ENCODE measurements around the gene JUN. TPM values are rescaled to one million over a fixed set of nuclear protein-coding genes. Genes with fewer than 3 reads are reported as not detected.

JUN gene
- polyA plus RNA-seq, 3 donors, result 29.3 to 330 (median 31.3) TPM

- no peak for TF ChIP-seq CTCF (IDR thresholded peaks at IDR 0.05)
- peaks cover 0 to 15% (median 4%) of the 10 kb centered on the region in 7 donors for H3K9me3 Mint-ChIP-seq
- intact Hi-C loops (cut with micrococcal nuclease), result loop anchor here in 1 of 2 donors (5.0 kb wide), 1 partner anchor 36 kb away; no protein-coding TSS in a partner anchor
- Histone ChIP-seq H4K20me1 (ENCODE audit: insufficient read depth, low read length) (peaks cover 33% of the 10 kb centered on the region), H3K4me3 (replicated peaks in 1 of 3; ENCODE audit: low read depth in 2 of 3, low read length in 3 of 3) (no peak overlapping the region), H3K9ac (ENCODE audit: insufficient read depth, low read length, poor library complexity, severe bottlenecking) (no peak overlapping the region), H2AFZ (ENCODE audit: insufficient read depth, low read depth, low read length, poor library complexity, severe bottlenecking) (no peak overlapping the region), H3K4me2 (replicated peaks; ENCODE audit: extremely low read depth, low read length, poor library complexity, severe bottlenecking) (no peak overlapping the region), H3K4me1 (ENCODE audit: control insufficient read depth in 1 of 2, insufficient read depth in 2 of 2, low read length in 2 of 2) (peaks cover 20 to 29% of the 10 kb centered on the region in 2 donors), H3K27ac (ENCODE audit: low read depth in 1 of 2, low read length in 2 of 2) (no peak overlapping the region), H3K36me3 (replicated peaks in 1 of 2; ENCODE audit: control insufficient read depth in 1 of 2, insufficient read depth in 2 of 2, low read length in 2 of 2) (no peaks in the 10 kb centered on the region), H3K79me2 (ENCODE audit: insufficient read depth, low read length) (no peaks in the 10 kb centered on the region), H3K9me3 (replicated peaks in 1 of 2; ENCODE audit: control insufficient read depth in 1 of 2, insufficient read depth in 1 of 2, low read length in 2 of 2) (no peaks in the 10 kb centered on the region), H3K27me3 (ENCODE audit: control insufficient read depth in 2 of 2, insufficient read depth in 2 of 2, low read length in 2 of 2) (peaks cover 0 to 43% of the 10 kb centered on the region in 2 donors)
- peak overlapping the region in 1 of 2 donors; percentile 54 for H3K4me3 Mint-ChIP-seq
- no peak overlapping the region for H3K27ac Mint-ChIP-seq
- H3K36me3 Mint-ChIP-seq, result peaks cover 4 to 11% of the 10 kb centered on the region in 2 donors
- no CpG with 5 or more reads among the region's 3 CpGs for WGBS (ENCODE audit: insufficient coverage)
- peaks cover 28% of the 10 kb centered on the region for H3K4me1 Mint-ChIP-seq
- H3K27me3 Mint-ChIP-seq (ENCODE audit: low read depth in 3 of 3), result peaks cover 29 to 42% (median 35%) of the 10 kb centered on the region in 3 donors
- DNase-seq, result no peak
Observed at GRCh38 chr1:58778385-58779000, 5.4 kb downstream of the JUN start.

DNA sequence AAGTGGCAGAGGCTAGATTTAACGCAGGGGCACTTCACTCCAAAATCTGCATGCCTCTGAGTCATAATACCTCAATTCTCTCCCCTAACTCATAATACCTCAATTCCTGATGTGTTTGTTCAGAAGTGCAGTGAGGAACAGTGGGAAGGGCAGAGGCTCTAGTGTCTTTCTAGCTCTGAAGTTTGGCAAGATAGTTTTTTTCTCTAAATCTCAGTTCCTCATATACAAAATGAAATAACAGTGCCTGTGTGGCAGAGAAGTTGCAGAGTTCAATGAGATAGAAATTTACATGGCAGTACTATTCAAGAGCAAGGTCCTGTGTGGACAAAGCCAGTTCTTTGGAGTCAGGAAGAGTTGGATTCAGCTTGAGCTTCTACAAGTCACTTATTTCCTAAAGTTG, 9.8 kb downstream of the JUN start:
- Histone ChIP-seq H3K4me1 (ENCODE audit: control insufficient read depth in 1 of 2, insufficient read depth in 2 of 2, low read length in 2 of 2) (peaks cover 9 to 12% of the 10 kb centered on the region in 2 donors), H3K4me2 (replicated peaks; ENCODE audit: extremely low read depth, low read length, poor library complexity, severe bottlenecking) (no peak overlapping the region), H3K27me3 (ENCODE audit: control insufficient read depth in 2 of 2, insufficient read depth in 2 of 2, low read length in 2 of 2) (peaks cover 0 to 6% of the 10 kb centered on the region in 2 donors), H3K9ac (ENCODE audit: insufficient read depth, low read length, poor library complexity, severe bottlenecking) (no peak overlapping the region), H4K20me1 (ENCODE audit: insufficient read depth, low read length) (no peaks in the 10 kb centered on the region), H3K9me3 (replicated peaks in 1 of 2; ENCODE audit: control insufficient read depth in 1 of 2, insufficient read depth in 1 of 2, low read length in 2 of 2) (no peaks in the 10 kb centered on the region), H3K27ac (ENCODE audit: low read depth in 1 of 2, low read length in 2 of 2) (no peak overlapping the region), H3K4me3 (replicated peaks in 1 of 3; ENCODE audit: low read depth in 2 of 3, low read length in 3 of 3) (no peak overlapping the region), H3K36me3 (replicated peaks in 1 of 2; ENCODE audit: control insufficient read depth in 1 of 2, insufficient read depth in 2 of 2, low read length in 2 of 2) (no peaks in the 10 kb centered on the region), H2AFZ (ENCODE audit: insufficient read depth, low read depth, low read length, poor library complexity, severe bottlenecking) (no peak overlapping the region), H3K79me2 (ENCODE audit: insufficient read depth, low read length) (no peaks in the 10 kb centered on the region)
- H3K27me3 Mint-ChIP-seq (ENCODE audit: low read depth in 3 of 3), result peaks cover 3 to 10% (median 5%) of the 10 kb centered on the region in 3 donors
- H3K9me3 Mint-ChIP-seq, result peaks cover 0 to 5% (median 0%) of the 10 kb centered on the region in 7 donors
- no peak for TF ChIP-seq CTCF (IDR thresholded peaks at IDR 0.05)
- DNase-seq, result no peak
- peaks cover 14% of the 10 kb centered on the region for H3K4me1 Mint-ChIP-seq
- no peaks in the 10 kb centered on the region for H3K36me3 Mint-ChIP-seq
- H3K27ac Mint-ChIP-seq, result peak overlapping the region in 1 of 7 donors; percentile 3
- no peak overlapping the region for H3K4me3 Mint-ChIP-seq
- no CpG with 5 or more reads among the region's 1 CpG for WGBS (ENCODE audit: insufficient coverage)
- intact Hi-C loops (cut with micrococcal nuclease), result no loop called here

Data from CD14-positive monocyte (primary cell).